Brain microvascular endothelial cell (primary cell): Measurements from ENCODE around the gene RYR2.

Experiments used
- DNase-seq: peaks from one replicate; pipeline ENCODE4 v3.0.0-alpha.2; 2020
- H3K27ac ChIP-seq: fragments of 250-450 bp; sonication (Bioruptor Pico); 2 replicates; pipeline ENCODE4 v1.5.1; 2020; ENCODE audit warnings: mild to moderate bottlenecking, moderate library complexity
- H3K27me3 ChIP-seq: fragments of 250-450 bp; sonication (Bioruptor Pico); replicated peaks from 2 replicates; pipeline ENCODE4 v1.5.1; 2020; ENCODE audit warnings: mild to moderate bottlenecking
- H3K36me3 ChIP-seq: fragments of 250-450 bp; sonication (Bioruptor Pico); replicated peaks from 2 replicates; pipeline ENCODE4 v1.5.1; 2020; ENCODE audit warnings: mild to moderate bottlenecking
- H3K4me3 ChIP-seq: 2 replicates; pipeline ENCODE4 v1.5.1; 2011; ENCODE audit warnings: low read depth, mild to moderate bottlenecking, control low read depth, low read length, moderate library complexity
- CTCF ChIP-seq: IDR thresholded peaks from 2 replicates; pipeline ENCODE4 v1.5.1; 2011; ENCODE audit warnings: low read depth, mild to moderate bottlenecking, moderate library complexity, low read length, control low read depth, inconsistent platforms; ENCODE audit errors: missing control alignments
- in situ Hi-C: cut with HindIII; loops from 2 replicates; pipeline ENCODE4 v1.10.0; 2017; ENCODE audit warnings: low sequenced_read_pairs, low pct_ligation_motif_present

RYR2 gene

GRCh38 chr1:237411621-237412020, 369.6 kb downstream of the RYR2 start:
- no peak for DNase-seq
- Histone ChIP-seq H3K27ac (no peak overlapping the region), H3K36me3 (no peaks in the 10 kb centered on the region), H3K4me3 (no peak overlapping the region), H3K27me3 (no peaks in the 10 kb centered on the region)
- no peak for TF ChIP-seq CTCF
- in situ Hi-C loops = no loop called here

DNA sequence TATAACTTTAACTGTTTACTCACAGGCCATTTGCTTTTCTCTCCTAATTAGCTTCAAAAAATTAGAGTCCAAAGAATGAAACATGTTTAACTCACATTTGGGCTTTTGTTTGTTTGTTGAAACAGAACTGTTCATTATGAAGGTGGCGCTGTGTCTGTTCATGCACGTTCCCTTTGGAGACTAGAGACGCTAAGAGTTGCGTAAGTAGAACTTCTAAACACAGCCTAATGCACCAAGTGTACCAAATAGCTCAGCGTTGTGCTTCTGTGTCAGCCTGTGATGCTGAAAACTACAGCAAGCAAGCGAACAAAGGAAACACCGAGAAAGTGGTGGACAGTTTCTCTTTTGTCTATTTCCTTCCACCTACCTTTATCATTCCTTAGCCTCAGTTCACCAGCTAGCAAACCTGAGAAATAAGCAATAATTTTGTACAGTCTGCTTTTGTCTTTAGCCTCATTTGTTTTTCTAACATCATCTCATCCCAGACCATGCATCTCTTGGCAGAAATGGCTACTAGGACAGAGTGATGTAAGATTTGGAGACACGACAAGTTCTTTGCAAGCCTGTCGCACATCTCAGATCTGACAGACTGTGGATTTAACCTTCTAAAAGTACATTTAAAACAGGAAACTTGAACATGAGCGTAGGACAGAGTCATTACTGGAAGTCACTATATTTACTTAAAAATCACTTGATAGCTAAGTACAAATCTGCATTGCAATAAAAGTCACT, 375.1 kb downstream of the RYR2 start:
- H3K27ac ChIP-seq = no peak overlapping the region
- no peaks in the 10 kb centered on the region for H3K36me3 ChIP-seq
- H3K27me3 ChIP-seq = no peaks in the 10 kb centered on the region
- no peak overlapping the region for H3K4me3 ChIP-seq
- no peak for TF ChIP-seq CTCF
- no peak for DNase-seq
- in situ Hi-C loops = no loop called here

- no peak for DNase-seq
- H3K27ac ChIP-seq = no peak overlapping the region
- H3K4me3 ChIP-seq = no peak overlapping the region
- no peak for TF ChIP-seq CTCF
- no peaks in the 10 kb centered on the region for H3K27me3 ChIP-seq
- no peaks in the 10 kb centered on the region for H3K36me3 ChIP-seq
- in situ Hi-C loops = no loop called here
Measured at GRCh38 chr1:237428809-237429208, 386.8 kb downstream of the RYR2 start.

GRCh38 chr1:237429252-237429651, 387.3 kb downstream of the RYR2 start:
- in situ Hi-C loops = no loop called here
- Histone ChIP-seq H3K27me3 (no peaks in the 10 kb centered on the region), H3K4me3 (no peak overlapping the region), H3K27ac (no peak overlapping the region), H3K36me3 (no peaks in the 10 kb centered on the region)
- no peak for TF ChIP-seq CTCF
- DNase-seq = no peak

DNA sequence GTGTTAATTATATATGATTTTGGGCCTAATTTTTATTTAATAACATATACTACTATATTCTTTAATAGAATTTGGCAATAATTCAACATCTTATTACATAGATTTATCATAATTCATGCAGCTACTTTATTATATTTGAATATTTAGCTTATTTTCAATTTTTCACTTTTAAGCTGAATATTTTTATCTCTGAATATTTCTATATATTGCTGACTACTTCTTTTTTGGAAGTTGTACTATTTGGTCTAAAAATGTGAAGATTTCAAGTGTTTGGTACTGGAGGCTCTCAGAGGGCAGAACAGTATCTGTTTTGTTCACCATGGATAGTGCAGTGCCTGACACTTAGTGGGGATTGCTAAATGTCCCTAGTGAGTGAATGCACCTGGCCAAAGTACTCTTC, 389.5 kb downstream of the RYR2 start:
- TF ChIP-seq CTCF = no peak

GRCh38 chr1:237440346-237440745, 398.4 kb downstream of the RYR2 start:
- Histone ChIP-seq H3K36me3 (no peaks in the 10 kb centered on the region), H3K4me3 (no peak overlapping the region), H3K27ac (no peak overlapping the region), H3K27me3 (no peaks in the 10 kb centered on the region)
- no peak for TF ChIP-seq CTCF
- in situ Hi-C loops = no loop called here
- no peak for DNase-seq

More for the DNA sequence above, 389.5 kb downstream of the RYR2 start:
- Histone ChIP-seq H3K27ac (no peak overlapping the region), H3K27me3 (no peaks in the 10 kb centered on the region), H3K36me3 (no peaks in the 10 kb centered on the region), H3K4me3 (no peak overlapping the region)
- in situ Hi-C loops = no loop called here
- no peak for DNase-seq
